Measurements from ENCODE around the gene MGA.

MGA gene

GRCh38 chr15:41669701-41670100, 9.5 kb downstream of the MGA start (continued):
- TF ChIP-seq, protein P1, sequence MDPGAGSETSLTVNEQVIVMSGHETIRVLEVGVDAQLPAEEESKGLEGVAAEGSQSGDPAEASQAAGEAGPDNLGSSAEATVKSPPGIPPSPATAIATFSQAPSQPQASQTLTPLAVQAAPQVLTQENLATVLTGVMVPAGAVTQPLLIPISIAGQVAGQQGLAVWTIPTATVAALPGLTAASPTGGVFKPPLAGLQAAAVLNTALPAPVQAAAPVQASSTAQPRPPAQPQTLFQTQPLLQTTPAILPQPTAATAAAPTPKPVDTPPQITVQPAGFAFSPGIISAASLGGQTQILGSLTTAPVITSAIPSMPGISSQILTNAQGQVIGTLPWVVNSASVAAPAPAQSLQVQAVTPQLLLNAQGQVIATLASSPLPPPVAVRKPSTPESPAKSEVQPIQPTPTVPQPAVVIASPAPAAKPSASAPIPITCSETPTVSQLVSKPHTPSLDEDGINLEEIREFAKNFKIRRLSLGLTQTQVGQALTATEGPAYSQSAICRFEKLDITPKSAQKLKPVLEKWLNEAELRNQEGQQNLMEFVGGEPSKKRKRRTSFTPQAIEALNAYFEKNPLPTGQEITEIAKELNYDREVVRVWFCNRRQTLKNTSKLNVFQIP (CRISPR knock-in tag; IDR thresholded peaks at IDR 0.05; ENCODE audit: borderline replicate concordance, low read depth) = no peak
- TF ChIP-seq ESRRG (CRISPR knock-in tag; IDR thresholded peaks at IDR 0.05) (no peak), ZNF565 (CRISPR knock-in tag; conservative IDR thresholded peaks at IDR 0.05; ENCODE audit: low read depth) (no peak)

- no peak for ATAC-seq
- TF ChIP-seq ZFP30 (CRISPR knock-in tag; IDR thresholded peaks at IDR 0.05) (no peak), CSDC2 (CRISPR knock-in tag; IDR thresholded peaks at IDR 0.05) (no peak), GLIS3 (CRISPR knock-in tag; IDR thresholded peaks at IDR 0.05) (no peak), TOX (CRISPR knock-in tag; IDR thresholded peaks at IDR 0.05; ENCODE audit: borderline replicate concordance) (no peak), TCF4 (CRISPR knock-in tag; IDR thresholded peaks at IDR 0.05; ENCODE audit: borderline replicate concordance) (no peak), CREB5 (CRISPR knock-in tag; IDR thresholded peaks at IDR 0.05; ENCODE audit: low read depth) (no peak), PATZ1 (CRISPR knock-in tag; IDR thresholded peaks at IDR 0.05; ENCODE audit: borderline replicate concordance) (no peak), ZNF70 (CRISPR knock-in tag; IDR thresholded peaks at IDR 0.05) (no peak)
- TF ChIP-seq, protein P2, sequence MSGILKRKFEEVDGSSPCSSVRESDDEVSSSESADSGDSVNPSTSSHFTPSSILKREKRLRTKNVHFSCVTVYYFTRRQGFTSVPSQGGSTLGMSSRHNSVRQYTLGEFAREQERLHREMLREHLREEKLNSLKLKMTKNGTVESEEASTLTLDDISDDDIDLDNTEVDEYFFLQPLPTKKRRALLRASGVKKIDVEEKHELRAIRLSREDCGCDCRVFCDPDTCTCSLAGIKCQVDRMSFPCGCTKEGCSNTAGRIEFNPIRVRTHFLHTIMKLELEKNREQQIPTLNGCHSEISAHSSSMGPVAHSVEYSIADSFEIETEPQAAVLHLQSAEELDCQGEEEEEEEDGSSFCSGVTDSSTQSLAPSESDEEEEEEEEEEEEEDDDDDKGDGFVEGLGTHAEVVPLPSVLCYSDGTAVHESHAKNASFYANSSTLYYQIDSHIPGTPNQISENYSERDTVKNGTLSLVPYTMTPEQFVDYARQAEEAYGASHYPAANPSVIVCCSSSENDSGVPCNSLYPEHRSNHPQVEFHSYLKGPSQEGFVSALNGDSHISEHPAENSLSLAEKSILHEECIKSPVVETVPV (CRISPR knock-in tag; IDR thresholded peaks at IDR 0.05) = no peak
Observed at GRCh38 chr15:41671656-41672648, 11.7 kb downstream of the MGA start.

- no peak for ATAC-seq
- no peak for TF ChIP-seq ZC3H10 (CRISPR knock-in tag; IDR thresholded peaks at IDR 0.05)
Observed at GRCh38 chr15:41675337-41675736, 15.1 kb downstream of the MGA start.

- TF ChIP-seq ARNTL (CRISPR knock-in tag; IDR thresholded peaks at IDR 0.05; ENCODE audit: borderline replicate concordance, low read depth) (no peak), TOX (CRISPR knock-in tag; IDR thresholded peaks at IDR 0.05; ENCODE audit: borderline replicate concordance) (no peak), ESRRG (CRISPR knock-in tag; IDR thresholded peaks at IDR 0.05) (no peak), CREB5 (CRISPR knock-in tag; IDR thresholded peaks at IDR 0.05; ENCODE audit: low read depth) (no peak), TCF4 (CRISPR knock-in tag; IDR thresholded peaks at IDR 0.05; ENCODE audit: borderline replicate concordance) (no peak), CSDC2 (CRISPR knock-in tag; IDR thresholded peaks at IDR 0.05) (no peak), ZNF8 (CRISPR knock-in tag; IDR thresholded peaks at IDR 0.05) (no peak), GLIS3 (CRISPR knock-in tag; IDR thresholded peaks at IDR 0.05) (no peak), PATZ1 (CRISPR knock-in tag; IDR thresholded peaks at IDR 0.05; ENCODE audit: borderline replicate concordance) (no peak), RARB (CRISPR knock-in tag; IDR thresholded peaks at IDR 0.05) (no peak), ZNF70 (CRISPR knock-in tag; IDR thresholded peaks at IDR 0.05) (no peak), ZNF565 (CRISPR knock-in tag; conservative IDR thresholded peaks at IDR 0.05; ENCODE audit: low read depth) (no peak), OSR1 (CRISPR knock-in tag; IDR thresholded peaks at IDR 0.05) (no peak), ZC3H10 (CRISPR knock-in tag; IDR thresholded peaks at IDR 0.05) (no peak), PPARA (CRISPR knock-in tag; IDR thresholded peaks at IDR 0.05; ENCODE audit: borderline replicate concordance) (no peak)
- TF ChIP-seq, protein P3, sequence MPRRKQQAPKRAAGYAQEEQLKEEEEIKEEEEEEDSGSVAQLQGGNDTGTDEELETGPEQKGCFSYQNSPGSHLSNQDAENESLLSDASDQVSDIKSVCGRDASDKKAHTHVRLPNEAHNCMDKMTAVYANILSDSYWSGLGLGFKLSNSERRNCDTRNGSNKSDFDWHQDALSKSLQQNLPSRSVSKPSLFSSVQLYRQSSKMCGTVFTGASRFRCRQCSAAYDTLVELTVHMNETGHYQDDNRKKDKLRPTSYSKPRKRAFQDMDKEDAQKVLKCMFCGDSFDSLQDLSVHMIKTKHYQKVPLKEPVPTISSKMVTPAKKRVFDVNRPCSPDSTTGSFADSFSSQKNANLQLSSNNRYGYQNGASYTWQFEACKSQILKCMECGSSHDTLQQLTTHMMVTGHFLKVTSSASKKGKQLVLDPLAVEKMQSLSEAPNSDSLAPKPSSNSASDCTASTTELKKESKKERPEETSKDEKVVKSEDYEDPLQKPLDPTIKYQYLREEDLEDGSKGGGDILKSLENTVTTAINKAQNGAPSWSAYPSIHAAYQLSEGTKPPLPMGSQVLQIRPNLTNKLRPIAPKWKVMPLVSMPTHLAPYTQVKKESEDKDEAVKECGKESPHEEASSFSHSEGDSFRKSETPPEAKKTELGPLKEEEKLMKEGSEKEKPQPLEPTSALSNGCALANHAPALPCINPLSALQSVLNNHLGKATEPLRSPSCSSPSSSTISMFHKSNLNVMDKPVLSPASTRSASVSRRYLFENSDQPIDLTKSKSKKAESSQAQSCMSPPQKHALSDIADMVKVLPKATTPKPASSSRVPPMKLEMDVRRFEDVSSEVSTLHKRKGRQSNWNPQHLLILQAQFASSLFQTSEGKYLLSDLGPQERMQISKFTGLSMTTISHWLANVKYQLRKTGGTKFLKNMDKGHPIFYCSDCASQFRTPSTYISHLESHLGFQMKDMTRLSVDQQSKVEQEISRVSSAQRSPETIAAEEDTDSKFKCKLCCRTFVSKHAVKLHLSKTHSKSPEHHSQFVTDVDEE (CRISPR knock-in tag; IDR thresholded peaks at IDR 0.05) = no peak
- no peak for ATAC-seq
Observed at GRCh38 chr15:41678742-41679141, 18.5 kb downstream of the MGA start.

Data from SK-N-SH treated with all-trans-retinoic acid at 6 μM for 48 hours (cell line).